ENCODE results near the gene PCGF1. TPM values are rescaled to one million over a fixed set of nuclear protein-coding genes. Genes with fewer than 3 reads are reported as not detected.

Gene PCGF1
- total and polyA plus RNA-seq, 2 of the 13 experiments (the other 11 are each of a cell fraction or from before 2014, with no cell fraction given), result 20.4 to 22.6 TPM

- no peak for TF ChIP-seq SP1 (IDR thresholded peaks at IDR 0.05)
- TF ChIP-seq SP1 (CRISPR knock-in tag; IDR thresholded peaks at IDR 0.05), result peak; percentile 90
- no peak for TF ChIP-seq IKZF1 (IDR thresholded peaks at IDR 0.05)
- TF ChIP-seq ZNF598 (CRISPR knock-in tag; IDR thresholded peaks at IDR 0.05; ENCODE audit: borderline replicate concordance), result peak; percentile 15; the same call in 1 of the 2 replicates
- TF ChIP-seq E2F2 (CRISPR knock-in tag; IDR thresholded peaks at IDR 0.05; ENCODE audit: borderline replicate concordance), result peak; percentile 88
- peak; percentile 77; the same call in 1 of the 2 replicates for TF ChIP-seq ZBTB20 (CRISPR knock-in tag; IDR thresholded peaks at IDR 0.05; ENCODE audit: borderline replicate concordance, low read depth)
- TF ChIP-seq FUBP1 (CRISPR knock-in tag; IDR thresholded peaks at IDR 0.05; ENCODE audit: borderline replicate concordance), result no peak
- TF ChIP-seq TFE3 (CRISPR knock-in tag; IDR thresholded peaks at IDR 0.05), result peak; percentile 51; the same call in 1 of the 2 replicates
- no peak; the same call in 1 of the 2 replicates for TF ChIP-seq ARHGAP35 (CRISPR knock-in tag; IDR thresholded peaks at IDR 0.05; ENCODE audit: borderline replicate concordance)
- TF ChIP-seq ZBTB2 (CRISPR knock-in tag; IDR thresholded peaks at IDR 0.05; ENCODE audit: low read depth), result peak; percentile 43; the same call in 1 of the 2 replicates
- peak; percentile 98 for TF ChIP-seq CREM (IDR thresholded peaks at IDR 0.05)
- no peak for TF ChIP-seq CREM (CRISPR knock-in tag; IDR thresholded peaks at IDR 0.05)
- TF ChIP-seq ZNF160 (CRISPR knock-in tag; IDR thresholded peaks at IDR 0.05), result peak; percentile 18; the same call in 1 of the 2 replicates
- TF ChIP-seq RFXAP (CRISPR knock-in tag; IDR thresholded peaks at IDR 0.05; ENCODE audit: borderline replicate concordance), result no peak
- peak; percentile 38; the same call in 1 of the 2 replicates for TF ChIP-seq ZNF460 (CRISPR knock-in tag; IDR thresholded peaks at IDR 0.05; ENCODE audit: borderline replicate concordance)
- 0 out of 2 replicates have a peak, but pooled peaks have one; percentile 23 for TF ChIP-seq RBAK (CRISPR knock-in tag; IDR thresholded peaks at IDR 0.05)
- TF ChIP-seq SNRNP70 (IDR thresholded peaks at IDR 0.05; ENCODE audit: low read depth, low read length), result no peak
- TF ChIP-seq CEBPB (IDR thresholded peaks at IDR 0.05; ENCODE audit: borderline replicate concordance, low read depth, low read length), result no peak
- TF ChIP-seq ZNF776 (CRISPR knock-in tag; IDR thresholded peaks at IDR 0.05), result peak; percentile 64; the same call in 1 of the 2 replicates
- 0 out of 2 replicates have a peak, but pooled peaks have one; percentile 19 for TF ChIP-seq ZNF180 (CRISPR knock-in tag; IDR thresholded peaks at IDR 0.05; ENCODE audit: borderline replicate concordance, low read depth)
- 0 out of 2 replicates have a peak, but pooled peaks have one; percentile 33 for TF ChIP-seq DPF2 (CRISPR knock-in tag; IDR thresholded peaks at IDR 0.05; ENCODE audit: borderline replicate concordance, low read depth)
- TF ChIP-seq ASH2L (IDR thresholded peaks at IDR 0.05; ENCODE audit: insufficient read length, low read depth, low read length), result peak; percentile 90
- peak; percentile 19 for TF ChIP-seq STAG1 (CRISPR knock-in tag; IDR thresholded peaks at IDR 0.05)
- peak; percentile 80 for TF ChIP-seq KMT2A (CRISPR knock-in tag; IDR thresholded peaks at IDR 0.05)
Measured at GRCh38 chr2:74529357-74530238, 22.1 kb upstream of the PCGF1 start, which contains the start of the genes AUP1 and HTRA2 (continued).
